Measurements from ENCODE around the gene CEBPA.

DNA sequence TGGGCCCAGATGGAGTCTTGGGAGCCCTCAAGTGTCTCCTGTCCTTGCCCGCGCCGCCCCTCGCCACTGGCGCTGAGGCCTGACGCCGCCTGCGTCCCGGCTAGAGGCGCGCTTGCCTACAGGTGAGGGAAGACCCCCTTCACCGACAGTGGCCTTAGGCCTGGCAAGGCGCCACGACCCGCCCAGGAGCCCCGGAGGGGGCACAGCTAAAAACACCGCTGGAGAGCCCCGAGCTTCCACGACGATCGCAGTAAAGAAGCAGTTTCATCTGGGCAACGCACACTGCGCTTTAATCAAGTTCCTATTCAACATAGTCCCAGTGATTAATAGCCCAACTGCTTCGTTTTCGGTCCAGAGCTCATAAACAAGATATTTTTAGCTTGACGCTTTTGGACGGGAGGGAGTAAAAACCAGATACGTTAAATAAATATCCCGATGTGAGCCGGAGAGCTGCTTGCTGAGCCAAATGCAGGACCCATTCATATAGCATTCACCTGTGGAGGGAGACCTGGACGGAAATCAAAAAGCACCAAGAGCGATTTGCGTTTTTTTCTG lies 1.5 kb upstream of the CEBPA start:
- TF ChIP-seq, protein P1, sequence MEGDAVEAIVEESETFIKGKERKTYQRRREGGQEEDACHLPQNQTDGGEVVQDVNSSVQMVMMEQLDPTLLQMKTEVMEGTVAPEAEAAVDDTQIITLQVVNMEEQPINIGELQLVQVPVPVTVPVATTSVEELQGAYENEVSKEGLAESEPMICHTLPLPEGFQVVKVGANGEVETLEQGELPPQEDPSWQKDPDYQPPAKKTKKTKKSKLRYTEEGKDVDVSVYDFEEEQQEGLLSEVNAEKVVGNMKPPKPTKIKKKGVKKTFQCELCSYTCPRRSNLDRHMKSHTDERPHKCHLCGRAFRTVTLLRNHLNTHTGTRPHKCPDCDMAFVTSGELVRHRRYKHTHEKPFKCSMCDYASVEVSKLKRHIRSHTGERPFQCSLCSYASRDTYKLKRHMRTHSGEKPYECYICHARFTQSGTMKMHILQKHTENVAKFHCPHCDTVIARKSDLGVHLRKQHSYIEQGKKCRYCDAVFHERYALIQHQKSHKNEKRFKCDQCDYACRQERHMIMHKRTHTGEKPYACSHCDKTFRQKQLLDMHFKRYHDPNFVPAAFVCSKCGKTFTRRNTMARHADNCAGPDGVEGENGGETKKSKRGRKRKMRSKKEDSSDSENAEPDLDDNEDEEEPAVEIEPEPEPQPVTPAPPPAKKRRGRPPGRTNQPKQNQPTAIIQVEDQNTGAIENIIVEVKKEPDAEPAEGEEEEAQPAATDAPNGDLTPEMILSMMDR (IDR thresholded peaks at IDR 0.05), result no peak
- no peak for TF ChIP-seq EP300 (IDR thresholded peaks at IDR 0.05)

All from esophagus muscularis mucosa (tissue), 3 donors.